T-helper 2 cell treated with Interferon-gamma antibody and Interleukin-4, amounts not matched to agents 5 μg/mL and 100 μg/mL, for 36 hours (primary cell): ENCODE data around the gene SIRPA.

Source experiments
- DNase-seq: peaks from one replicate; pipeline ENCODE4 v3.0.0; 2021; ENCODE audit warnings: low spot score
- H3K27ac Mint-ChIP-seq: one replicate; pipeline ENCODE4 v1.8.0; 2021; ENCODE audit warnings: mild to moderate bottlenecking, mixed read lengths
- H3K27me3 Mint-ChIP-seq: one replicate; pipeline ENCODE4 v1.8.0; 2021; ENCODE audit warnings: low read depth, mixed read lengths
- H3K36me3 Mint-ChIP-seq: one replicate; pipeline ENCODE4 v1.8.0; 2021; ENCODE audit warnings: low read depth, mixed read lengths
- H3K4me1 Mint-ChIP-seq: one replicate; pipeline ENCODE4 v1.8.0; 2021; ENCODE audit warnings: low read depth, mixed read lengths
- H3K4me3 Mint-ChIP-seq: one replicate; pipeline ENCODE4 v1.8.0; 2022; ENCODE audit warnings: mild to moderate bottlenecking, moderate library complexity, mixed read lengths
- H3K9me3 Mint-ChIP-seq: one replicate; pipeline ENCODE4 v1.8.0; 2021; ENCODE audit warnings: mixed read lengths

Gene SIRPA

DNA sequence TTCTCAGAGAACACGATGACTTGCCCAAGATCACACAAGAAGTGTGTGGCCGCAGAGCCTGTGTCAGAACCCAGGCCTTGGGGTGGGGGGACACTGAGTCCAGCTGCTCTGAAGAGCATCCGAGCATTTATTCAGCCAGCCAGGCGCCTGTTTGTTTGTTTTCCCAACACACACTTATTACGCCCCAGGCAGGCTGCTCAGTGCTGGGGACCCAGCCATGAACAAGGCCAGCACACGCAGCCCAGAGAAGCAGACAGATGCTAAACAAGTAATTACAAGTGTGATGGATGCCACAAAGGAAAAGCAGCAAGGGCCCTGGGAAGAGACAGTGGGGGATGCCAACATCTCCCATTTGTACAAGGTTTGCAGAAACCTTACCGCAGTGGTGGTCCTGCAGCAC lies 19.4 kb upstream of the SIRPA start:
- Mint-ChIP-seq H3K27me3 (no peaks in the 10 kb centered on the region), H3K36me3 (no peaks in the 10 kb centered on the region), H3K9me3 (no peaks in the 10 kb centered on the region), H3K27ac (no peak overlapping the region), H3K4me1 (no peaks in the 10 kb centered on the region), H3K4me3 (no peak overlapping the region)
- no peak for DNase-seq

DNA sequence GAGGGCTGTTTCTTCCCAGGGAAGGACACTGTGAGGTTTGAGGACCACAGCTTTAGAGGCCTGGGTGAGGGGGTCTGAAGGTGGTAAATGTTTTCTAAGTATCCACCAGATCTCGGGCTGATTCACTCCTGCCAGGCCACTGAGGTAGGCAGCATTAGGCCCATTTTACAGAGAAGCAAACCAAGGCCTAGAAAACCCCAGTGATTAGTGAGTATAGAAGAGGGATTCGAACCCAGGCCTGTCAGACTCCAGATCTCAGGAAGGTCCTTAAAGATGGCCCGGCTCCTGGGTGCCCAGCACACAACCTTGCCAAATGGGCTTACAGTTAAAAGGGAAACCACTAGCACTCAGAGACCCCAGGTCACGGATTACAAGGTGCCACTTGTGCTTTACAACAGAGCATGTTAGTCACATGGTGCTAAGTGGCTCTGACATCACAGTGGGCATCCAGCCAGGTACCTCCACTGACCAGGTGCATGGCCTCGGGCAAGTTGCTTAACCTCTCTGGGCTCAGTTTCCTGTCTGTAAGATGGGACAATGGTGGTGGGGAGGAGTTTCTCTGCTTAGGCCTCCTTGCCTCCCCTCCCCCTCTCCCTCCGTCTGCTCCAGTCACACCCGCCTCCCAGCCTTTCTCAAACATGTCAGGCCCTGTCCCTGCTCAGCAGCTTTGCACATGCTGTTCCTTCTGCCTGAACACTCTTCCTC lies 18.8 kb upstream of the SIRPA start:
- DNase-seq = no peak
- Mint-ChIP-seq H3K36me3 (no peaks in the 10 kb centered on the region), H3K4me1 (no peaks in the 10 kb centered on the region), H3K27me3 (no peaks in the 10 kb centered on the region), H3K9me3 (no peaks in the 10 kb centered on the region), H3K4me3 (no peak overlapping the region), H3K27ac (no peak overlapping the region)

DNA sequence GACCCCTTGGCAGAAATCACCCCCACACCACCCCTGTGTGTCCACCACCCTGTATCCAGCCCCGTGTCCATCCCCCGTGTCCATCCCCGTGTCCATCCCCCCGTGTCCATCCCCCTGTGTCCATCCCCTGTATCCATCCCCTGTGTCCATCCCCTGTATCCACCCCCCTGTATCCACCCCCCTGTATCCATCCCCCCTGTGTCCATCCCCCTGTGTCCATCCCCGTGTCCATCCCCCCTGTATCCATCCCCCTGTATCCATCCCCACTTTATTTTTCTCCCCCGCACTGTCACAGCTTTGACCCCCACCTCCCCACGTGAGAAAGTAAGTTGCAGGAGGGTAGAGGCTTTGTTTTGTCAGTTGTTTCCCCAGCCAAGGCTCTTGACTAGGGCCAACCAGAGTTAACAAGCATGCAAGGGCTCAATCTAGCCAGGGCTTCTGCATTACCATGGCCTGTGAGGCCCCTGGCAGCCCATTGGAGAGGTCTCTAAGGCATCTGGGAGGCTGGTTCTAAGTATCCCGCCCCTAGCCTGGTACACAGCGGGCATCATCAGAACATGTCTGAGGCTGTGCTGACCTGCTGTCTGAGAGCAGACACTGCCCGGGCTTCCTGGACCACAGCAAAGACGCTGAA lies 18.1 kb upstream of the SIRPA start:
- no peaks in the 10 kb centered on the region for H3K9me3 Mint-ChIP-seq
- DNase-seq = no peak
- H3K27ac Mint-ChIP-seq = no peak overlapping the region
- no peaks in the 10 kb centered on the region for H3K4me1 Mint-ChIP-seq
- H3K4me3 Mint-ChIP-seq = no peak overlapping the region
- no peaks in the 10 kb centered on the region for H3K27me3 Mint-ChIP-seq
- H3K36me3 Mint-ChIP-seq = no peaks in the 10 kb centered on the region

DNA sequence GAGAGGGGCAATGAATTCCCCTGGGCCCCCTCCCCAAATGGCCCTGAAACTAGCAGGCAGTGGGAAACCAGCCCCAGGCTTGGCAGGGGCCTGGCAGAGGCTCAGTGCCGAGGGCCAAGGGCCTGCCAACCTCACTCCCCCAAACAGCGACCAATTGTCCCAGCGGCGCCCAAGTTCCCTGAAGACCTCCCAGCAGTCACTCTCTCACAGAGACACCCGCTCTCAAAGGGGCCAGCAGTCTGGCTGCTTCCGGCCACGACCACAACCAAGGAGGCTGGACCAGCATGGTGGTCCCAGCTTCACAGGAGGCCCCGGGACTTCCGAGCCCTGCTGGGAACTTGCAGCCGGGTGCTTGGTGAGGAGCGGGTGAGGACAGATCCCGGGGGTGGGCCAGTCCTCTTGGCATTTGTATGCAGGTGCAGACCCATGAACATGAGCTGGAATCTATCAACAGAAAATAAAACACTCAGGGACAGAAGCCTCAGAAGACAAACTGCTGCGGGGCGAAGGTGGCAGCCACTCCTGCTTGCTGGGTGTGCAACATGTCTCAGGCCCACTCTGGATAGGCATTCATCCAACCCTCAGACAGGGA lies 17.5 kb upstream of the SIRPA start:
- H3K9me3 Mint-ChIP-seq = no peaks in the 10 kb centered on the region
- DNase-seq = no peak
- no peaks in the 10 kb centered on the region for H3K4me1 Mint-ChIP-seq
- H3K4me3 Mint-ChIP-seq = no peak overlapping the region
- H3K27ac Mint-ChIP-seq = no peak overlapping the region
- H3K27me3 Mint-ChIP-seq = no peaks in the 10 kb centered on the region
- no peaks in the 10 kb centered on the region for H3K36me3 Mint-ChIP-seq

DNA sequence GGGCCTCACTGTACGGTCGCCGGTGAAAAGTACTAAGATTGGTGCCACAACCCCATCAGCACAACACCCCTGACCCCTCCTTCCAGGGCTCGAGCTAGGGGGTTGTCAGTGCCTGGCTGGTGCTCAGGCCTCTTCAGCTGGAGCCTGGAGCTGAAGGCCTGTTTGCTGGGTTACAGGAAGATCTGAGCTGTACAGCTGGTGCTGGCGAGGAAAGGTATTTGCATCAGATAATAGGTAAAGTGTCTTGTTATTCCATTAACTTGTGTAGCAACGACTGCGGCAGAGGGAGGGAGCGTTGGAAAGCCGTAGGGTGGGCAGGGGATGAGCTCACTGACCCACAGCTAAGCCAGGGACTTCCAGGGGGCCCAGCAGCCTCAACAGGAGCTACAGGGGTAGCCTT lies 15.8 kb upstream of the SIRPA start:
- peaks cover 6% of the 10 kb centered on the region for H3K27me3 Mint-ChIP-seq
- H3K4me1 Mint-ChIP-seq = peaks cover 2% of the 10 kb centered on the region
- H3K36me3 Mint-ChIP-seq = no peaks in the 10 kb centered on the region
- DNase-seq = no peak
- no peak overlapping the region for H3K4me3 Mint-ChIP-seq
- no peaks in the 10 kb centered on the region for H3K9me3 Mint-ChIP-seq
- H3K27ac Mint-ChIP-seq = no peak overlapping the region

DNA sequence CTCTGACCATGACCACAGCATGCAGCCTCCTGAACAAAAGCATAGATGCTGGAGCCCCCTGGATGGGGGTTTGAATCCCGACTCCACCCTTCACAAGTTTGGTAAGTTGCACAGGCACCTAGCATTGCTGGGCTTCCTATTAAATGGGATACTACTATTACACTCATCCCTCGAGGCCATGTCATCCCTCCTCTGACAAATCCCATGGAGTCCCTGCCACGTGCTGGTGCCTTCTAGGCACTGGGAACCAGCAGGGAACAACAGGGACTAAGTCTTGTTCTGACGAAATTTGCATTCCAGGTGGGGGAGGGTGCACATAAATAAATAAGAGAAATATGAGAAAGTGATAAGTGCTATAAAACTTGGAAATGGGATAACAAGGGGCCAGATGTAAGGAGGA lies 15.3 kb upstream of the SIRPA start:
- Mint-ChIP-seq H3K36me3 (no peaks in the 10 kb centered on the region), H3K9me3 (no peaks in the 10 kb centered on the region), H3K27ac (no peak overlapping the region), H3K4me3 (no peak overlapping the region), H3K4me1 (peaks cover 2% of the 10 kb centered on the region), H3K27me3 (peaks cover 6% of the 10 kb centered on the region)
- no peak for DNase-seq

DNA sequence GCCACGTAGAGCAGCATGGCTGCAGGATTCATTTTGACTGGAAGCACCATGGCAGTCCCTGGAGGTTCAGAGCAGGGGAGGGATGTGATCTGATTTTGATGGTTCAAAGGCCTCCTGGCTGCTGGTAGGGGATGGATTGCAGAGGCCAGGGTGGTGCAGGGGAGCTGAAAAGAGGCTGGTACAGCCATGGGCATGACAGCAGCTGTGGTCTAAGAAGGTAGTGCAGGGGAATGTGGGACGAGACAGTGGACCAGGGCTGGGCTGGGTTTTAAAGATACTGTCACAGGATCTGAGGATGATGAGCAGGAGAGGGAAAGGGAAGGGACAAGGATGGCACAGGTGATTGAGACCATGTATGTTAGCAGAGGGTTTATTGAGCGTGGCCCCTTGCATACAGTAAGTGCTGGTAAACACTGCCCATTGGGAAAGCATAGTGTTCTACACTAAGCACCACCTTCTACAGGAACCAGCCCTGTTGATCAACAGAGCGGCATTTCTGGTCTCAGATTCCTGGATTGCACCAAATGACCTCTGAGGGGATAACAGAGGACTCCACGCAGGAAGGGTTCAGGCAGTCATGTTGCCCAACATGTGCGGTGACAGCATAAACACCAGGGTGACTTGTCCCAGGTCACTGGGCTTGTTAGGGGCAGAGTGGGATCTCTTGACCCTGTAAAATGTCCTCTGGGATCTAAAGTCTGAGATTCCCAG lies 14.5 kb upstream of the SIRPA start:
- H3K27me3 Mint-ChIP-seq = peaks cover 6% of the 10 kb centered on the region
- no peak overlapping the region for H3K27ac Mint-ChIP-seq
- no peaks in the 10 kb centered on the region for H3K9me3 Mint-ChIP-seq
- no peak for DNase-seq
- no peaks in the 10 kb centered on the region for H3K36me3 Mint-ChIP-seq
- H3K4me1 Mint-ChIP-seq = peaks cover 2% of the 10 kb centered on the region
- no peak overlapping the region for H3K4me3 Mint-ChIP-seq

DNA sequence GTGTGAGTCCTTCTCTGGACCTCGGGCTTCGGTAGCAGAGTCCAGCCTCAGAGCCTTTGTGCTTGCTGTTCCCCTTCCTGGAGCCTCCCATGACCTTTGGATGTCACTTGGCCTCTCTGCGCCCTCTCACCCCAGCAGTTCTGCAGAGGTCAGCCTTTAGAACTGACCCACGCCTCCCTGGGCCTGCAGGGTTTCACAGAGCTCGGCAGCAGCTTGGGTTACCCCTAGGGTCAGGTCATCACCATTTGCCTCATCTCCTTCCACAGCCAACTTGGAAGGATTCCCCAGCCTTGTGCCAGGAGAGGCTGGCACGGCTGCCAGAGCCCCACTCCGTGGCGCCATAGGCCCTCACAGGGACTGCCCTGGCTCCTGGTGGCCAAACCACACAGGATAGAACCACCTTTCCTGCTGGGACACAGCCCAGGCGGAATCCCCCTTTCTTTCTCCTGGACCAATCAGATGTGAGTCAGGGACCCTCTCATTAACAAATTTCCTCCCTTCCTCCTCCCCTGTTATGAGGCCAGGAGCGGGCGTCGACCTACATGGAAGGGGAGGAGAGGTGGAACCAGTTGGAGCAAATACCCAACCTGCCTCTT lies 13.9 kb upstream of the SIRPA start:
- no peaks in the 10 kb centered on the region for H3K36me3 Mint-ChIP-seq
- DNase-seq = no peak
- H3K4me1 Mint-ChIP-seq = peaks cover 2% of the 10 kb centered on the region
- H3K27ac Mint-ChIP-seq = no peak overlapping the region
- H3K27me3 Mint-ChIP-seq = peaks cover 6% of the 10 kb centered on the region
- no peak overlapping the region for H3K4me3 Mint-ChIP-seq
- no peaks in the 10 kb centered on the region for H3K9me3 Mint-ChIP-seq

DNA sequence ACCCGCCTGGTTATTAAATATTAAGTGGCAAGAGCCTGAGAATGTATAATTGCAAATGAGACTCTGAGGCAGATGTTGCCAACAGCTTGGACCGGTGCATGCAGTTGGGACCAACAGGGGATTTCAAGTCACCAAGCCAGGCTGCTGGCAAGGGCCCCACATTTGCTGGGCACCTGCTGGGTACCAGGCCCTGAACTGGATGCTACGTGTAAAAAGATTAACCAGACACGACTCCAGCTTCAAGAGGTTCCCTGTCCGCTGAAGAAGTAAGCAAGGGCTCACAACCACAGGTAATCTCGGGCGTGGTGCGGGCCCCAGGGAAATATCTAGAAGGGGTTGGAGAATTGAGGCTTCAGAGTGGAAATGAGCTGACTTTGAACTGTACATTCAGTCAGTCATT lies 13.2 kb upstream of the SIRPA start:
- peaks cover 2% of the 10 kb centered on the region for H3K4me1 Mint-ChIP-seq
- H3K27ac Mint-ChIP-seq = no peak overlapping the region
- H3K36me3 Mint-ChIP-seq = no peaks in the 10 kb centered on the region
- no peak overlapping the region for H3K4me3 Mint-ChIP-seq
- peaks cover 6% of the 10 kb centered on the region for H3K27me3 Mint-ChIP-seq
- DNase-seq = no peak
- no peaks in the 10 kb centered on the region for H3K9me3 Mint-ChIP-seq

DNA sequence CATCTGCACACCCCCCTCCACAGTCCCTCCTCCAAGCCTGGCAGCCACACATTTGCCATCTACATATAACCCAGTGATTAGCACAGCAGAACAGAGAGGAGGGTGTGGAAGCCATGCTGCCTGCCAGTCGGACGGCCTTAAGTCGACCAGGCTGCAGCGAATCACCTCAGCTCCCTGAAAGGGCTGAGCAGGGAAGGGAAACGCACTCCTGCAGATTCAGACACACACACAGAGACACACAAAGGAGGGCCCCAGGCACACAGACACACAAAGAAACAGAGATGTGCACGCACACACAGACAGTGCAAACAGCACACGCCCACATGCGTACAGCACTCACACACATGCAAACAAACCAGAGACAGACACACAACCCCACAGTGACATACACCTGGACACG lies 11.2 kb upstream of the SIRPA start:
- Mint-ChIP-seq H3K27me3 (peaks cover 15% of the 10 kb centered on the region), H3K4me3 (no peak overlapping the region), H3K27ac (no peak overlapping the region), H3K36me3 (no peaks in the 10 kb centered on the region), H3K4me1 (peaks cover 2% of the 10 kb centered on the region), H3K9me3 (no peaks in the 10 kb centered on the region)
- DNase-seq = no peak

DNA sequence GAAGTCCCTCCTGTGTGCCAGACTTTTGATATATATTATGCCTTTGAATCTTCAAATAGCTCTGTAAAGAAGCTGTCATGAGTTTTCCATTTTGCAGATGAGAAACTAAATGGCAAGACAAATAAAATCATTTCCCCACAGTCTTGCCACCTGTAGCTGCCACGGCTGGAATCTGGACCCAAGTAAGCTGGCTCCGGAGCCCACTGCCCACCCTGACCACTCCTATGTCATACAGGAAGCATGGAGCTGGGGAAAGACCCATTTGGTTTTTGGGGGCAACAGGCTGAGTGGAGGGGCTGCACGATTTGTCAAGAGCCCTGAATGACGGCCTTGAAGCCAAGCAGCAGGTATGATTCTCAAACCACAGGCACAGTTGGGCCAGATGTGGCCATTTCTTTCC lies 10.0 kb upstream of the SIRPA start:
- H3K4me3 Mint-ChIP-seq = no peak overlapping the region

DNA sequence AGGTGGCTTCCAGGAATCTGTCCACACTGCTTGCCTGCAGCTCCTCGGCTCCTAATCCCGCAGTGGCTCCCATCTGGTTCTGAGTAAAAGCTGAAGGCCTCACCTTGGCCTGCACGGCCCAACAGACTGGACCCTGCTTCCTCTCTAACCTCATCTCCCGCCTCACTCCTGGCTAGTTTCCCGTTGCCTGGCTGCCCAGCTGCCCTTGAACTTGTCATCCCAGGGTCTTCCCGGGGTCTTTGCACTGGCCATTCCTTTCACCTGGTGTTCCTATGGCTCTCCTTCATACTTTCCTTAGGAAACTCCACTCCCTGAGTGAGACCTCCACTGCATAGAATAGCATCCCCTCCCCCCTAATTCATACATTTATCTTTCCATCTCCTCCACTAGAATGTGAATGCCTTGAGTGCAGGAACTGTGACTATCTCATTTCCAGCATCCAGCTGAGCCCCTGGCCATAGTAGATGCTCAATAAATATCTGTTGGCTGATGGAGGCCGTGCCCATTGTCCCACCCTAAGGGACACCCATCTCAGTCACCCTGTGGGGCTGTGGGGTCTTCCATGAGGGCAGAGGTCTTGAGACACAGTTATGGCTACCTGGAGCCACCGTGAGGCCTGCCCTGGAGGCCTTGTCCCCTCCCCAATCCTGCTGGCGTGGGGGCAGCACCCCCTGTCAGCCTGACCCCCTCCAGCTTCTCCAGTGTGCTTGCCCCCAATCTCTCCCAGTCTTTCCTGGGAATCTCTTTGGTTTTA lies 9.1 kb upstream of the SIRPA start:
- Mint-ChIP-seq H3K27me3 (peaks cover 21% of the 10 kb centered on the region), H3K27ac (no peak overlapping the region), H3K4me3 (no peak overlapping the region), H3K9me3 (no peaks in the 10 kb centered on the region), H3K36me3 (no peaks in the 10 kb centered on the region), H3K4me1 (peaks cover 2% of the 10 kb centered on the region)
- no peak for DNase-seq

More for the DNA sequence above, 10.0 kb upstream of the SIRPA start:
- H3K4me1 Mint-ChIP-seq = peaks cover 2% of the 10 kb centered on the region
- H3K9me3 Mint-ChIP-seq = no peaks in the 10 kb centered on the region
- peaks cover 19% of the 10 kb centered on the region for H3K27me3 Mint-ChIP-seq
- H3K27ac Mint-ChIP-seq = no peak overlapping the region
- no peak for DNase-seq
- no peaks in the 10 kb centered on the region for H3K36me3 Mint-ChIP-seq

DNA sequence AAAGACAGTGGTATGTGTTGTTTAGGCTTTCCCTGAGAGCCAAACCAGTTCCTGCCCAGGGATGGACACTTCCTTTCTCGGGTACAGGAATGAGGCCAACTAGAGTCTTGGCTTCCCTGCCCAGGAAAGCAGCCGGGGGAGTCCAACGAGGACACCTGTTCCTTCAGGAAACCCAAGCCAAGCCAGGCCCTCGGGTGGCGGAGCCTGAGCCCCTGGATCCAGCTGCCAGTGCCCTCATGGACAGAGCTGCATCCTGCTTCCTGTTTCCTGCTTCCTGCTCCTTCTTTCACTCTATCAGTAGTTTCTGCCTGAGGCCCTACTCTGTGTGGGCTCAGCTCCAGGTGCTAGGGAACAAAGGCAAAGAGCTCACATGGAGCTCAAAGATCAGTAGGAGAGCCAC lies 7.9 kb upstream of the SIRPA start:
- Mint-ChIP-seq H3K27me3 (peaks cover 32% of the 10 kb centered on the region), H3K9me3 (no peaks in the 10 kb centered on the region), H3K27ac (no peak overlapping the region), H3K36me3 (no peaks in the 10 kb centered on the region), H3K4me1 (peaks cover 2% of the 10 kb centered on the region), H3K4me3 (no peak overlapping the region)
- no peak for DNase-seq
